HG02943 (cell line): ENCODE measurements around the gene NARS2.

ENCODE experiments used
- ATAC-seq: cut with Tn5 transposase; IDR thresholded peaks from one replicate; pipeline ENCODE4 v1.9.1; 2021; ENCODE audit warnings: mild to moderate bottlenecking, low read depth, moderate library complexity; ENCODE audit not compliant: unreplicated experiment

Gene NARS2

DNA sequence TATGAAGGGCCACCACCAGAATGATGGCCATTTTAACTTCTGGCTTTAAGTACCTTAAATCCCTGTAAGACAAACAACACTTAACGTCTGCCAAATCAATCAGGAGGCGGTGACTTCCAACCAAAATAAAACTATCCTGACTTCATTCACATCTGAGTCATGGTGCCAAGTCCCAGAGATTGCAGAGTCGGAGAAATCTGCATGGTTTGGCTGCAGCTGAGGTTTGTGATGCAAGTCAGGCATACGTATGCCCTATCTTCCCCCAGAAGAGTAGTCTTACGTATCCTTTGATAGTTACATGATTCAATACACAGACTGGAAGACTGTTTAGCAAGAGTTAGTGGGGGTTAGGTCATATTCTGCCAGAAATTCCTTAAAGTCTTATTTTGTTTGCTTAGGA is 155.3 kb downstream of the NARS2 start:
- no peak for ATAC-seq

- ATAC-seq = no peak
These were observed 156.0 kb downstream of the NARS2 start for GRCh38 chr11:78418584-78419211.

- peak; percentile 39 for ATAC-seq
These were observed 156.6 kb downstream of the NARS2 start for GRCh38 chr11:78417888-78418583.

GRCh38 chr11:78417175-78417887 is 157.3 kb downstream of the NARS2 start, which contains the start of gene GAB2:
Gene GAB2 (minus strand): TSS chr11:78417820. CDS start chr11:78417720, 100 bp downstream.
- ATAC-seq = no peak

GRCh38 chr11:78416285-78417174 is 158.1 kb downstream of the NARS2 start:
- peak; percentile 54 for ATAC-seq

DNA sequence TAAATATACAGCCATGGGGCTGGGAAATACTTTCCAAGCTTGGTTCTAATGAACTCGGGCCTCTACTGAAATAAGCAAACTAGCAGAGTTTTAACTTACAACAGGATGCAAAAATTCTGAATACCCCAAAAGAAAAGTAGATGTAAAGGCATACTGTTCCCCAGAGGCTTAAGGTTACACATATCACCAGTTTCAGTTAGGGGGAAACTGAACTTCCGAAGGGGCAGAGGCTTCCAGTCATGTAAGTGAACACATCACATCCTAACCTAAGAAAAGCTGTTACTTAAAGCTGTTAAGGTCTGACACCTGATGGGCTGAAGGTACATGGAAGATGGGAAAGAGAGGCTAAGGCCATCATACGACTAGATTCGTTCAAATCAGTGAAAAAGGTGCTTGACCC is 159.3 kb downstream of the NARS2 start:
- no peak for ATAC-seq

DNA sequence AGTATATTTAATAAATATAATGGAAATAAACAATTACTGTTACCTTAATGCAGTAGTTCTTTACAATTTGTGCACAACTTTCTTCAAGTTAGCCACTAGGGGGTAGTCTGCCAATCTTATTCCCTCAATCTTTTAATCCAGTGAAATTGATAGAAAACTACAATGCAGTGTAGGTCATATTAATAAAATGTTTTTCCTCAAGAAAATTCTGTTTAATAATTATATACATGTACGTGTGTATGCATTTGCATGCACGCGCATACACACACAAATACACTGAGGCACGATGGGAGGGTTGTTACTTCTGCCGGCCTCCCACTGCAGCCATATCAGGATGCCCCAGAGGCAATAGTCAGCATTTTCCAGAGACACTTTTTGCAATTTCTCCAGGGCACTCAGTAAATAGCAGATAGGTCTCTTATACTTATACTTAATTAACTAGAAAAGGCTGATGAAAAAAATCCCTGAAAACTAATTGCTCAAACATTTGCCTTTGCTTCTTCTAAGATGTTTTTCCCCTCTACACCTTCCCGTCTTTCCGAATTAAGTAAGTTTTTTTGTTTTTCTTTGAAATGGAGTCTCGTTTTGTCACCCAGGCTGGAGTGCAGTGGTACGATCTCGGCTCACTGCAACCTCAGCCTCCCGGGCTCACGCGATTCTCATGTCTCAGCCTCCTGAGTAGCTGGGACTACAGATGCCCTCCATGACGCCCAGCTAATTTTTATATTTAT is 160.2 kb downstream of the NARS2 start:
- no peak for ATAC-seq

- no peak for ATAC-seq
These were observed 166.0 kb downstream of the NARS2 start for GRCh38 chr11:78408619-78409018.

- ATAC-seq = no peak
These were observed 168.0 kb downstream of the NARS2 start for GRCh38 chr11:78406568-78407196.

DNA sequence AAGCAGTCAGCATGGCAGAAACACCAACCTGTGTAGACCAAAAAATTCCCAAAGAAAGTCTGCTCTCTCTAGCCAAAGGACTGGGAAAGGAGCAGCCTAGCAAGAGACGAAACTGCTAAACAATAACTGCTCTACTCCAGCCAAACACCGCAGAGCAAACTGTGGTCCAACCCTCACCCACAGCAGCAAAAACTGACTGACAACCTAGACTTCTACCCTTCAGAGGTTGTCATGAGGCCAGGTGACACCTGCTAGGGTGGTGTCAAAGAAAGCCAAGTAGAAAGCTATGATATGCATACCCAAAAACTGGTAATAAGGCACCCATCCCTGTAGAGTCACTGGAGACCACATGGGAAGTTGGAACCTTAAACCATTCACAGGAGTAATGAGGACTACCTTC is 168.9 kb downstream of the NARS2 start:
- no peak for ATAC-seq

DNA sequence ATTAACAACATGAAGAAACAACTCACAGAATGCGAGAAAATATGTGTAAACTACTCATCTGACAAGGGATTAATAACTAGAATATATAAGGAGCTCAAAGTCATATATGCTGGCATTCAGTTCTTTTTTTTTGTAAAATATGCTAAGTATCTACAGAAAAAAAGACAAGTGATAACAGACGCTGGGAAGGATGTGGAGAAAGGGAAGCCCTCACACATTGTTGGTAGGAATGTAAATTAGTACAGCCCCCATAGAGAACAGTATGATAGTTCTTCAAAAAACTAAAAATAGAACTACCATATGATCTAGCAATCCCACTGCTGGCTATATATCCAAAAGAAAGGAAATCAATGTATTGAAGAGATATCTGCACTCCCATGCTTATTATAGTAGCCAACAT is 170.9 kb downstream of the NARS2 start:
- ATAC-seq = no peak

- no peak for ATAC-seq
These were observed 171.8 kb downstream of the NARS2 start for GRCh38 chr11:78402847-78403246.

- ATAC-seq = no peak
These were observed 174.0 kb downstream of the NARS2 start for GRCh38 chr11:78400702-78401101.

DNA sequence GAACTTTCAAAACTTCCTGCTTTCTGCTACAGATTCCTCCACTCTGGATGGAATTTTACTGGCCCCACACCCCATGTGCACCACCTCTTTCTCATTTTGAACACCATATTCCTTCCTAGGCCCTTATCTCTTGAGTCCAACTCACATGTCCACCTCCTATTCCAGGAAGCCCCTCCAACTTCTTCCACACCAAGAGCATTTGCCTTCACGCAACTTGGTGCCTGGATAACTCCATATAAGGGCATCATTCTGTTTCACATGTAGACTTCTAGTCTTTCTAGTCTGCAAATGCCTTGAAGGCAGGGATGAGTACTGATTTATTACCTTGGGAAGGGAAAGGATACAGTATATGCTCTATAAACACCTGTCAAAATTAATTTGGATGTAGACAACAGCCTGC is 174.5 kb downstream of the NARS2 start:
- no peak for ATAC-seq

DNA sequence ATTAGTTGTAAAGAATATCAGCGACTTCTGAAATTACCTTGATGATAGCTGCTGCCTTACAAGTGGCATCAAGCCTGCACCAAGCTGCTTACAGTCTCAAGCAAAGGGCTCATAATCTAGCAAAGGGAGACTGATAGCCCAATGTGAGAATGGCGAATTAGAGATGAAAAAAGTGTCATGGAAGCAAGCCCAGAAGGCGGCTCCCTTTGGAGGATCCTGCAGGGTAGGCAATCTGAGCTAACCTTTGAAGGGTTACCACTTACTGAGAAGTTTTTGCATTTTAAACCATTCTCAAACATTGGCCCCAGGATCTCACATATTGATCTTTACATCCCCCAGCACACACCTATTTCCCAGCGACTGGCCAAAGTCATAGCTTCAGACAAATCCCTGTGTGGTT is 175.5 kb downstream of the NARS2 start:
- no peak for ATAC-seq

- ATAC-seq = no peak
These were observed 175.9 kb downstream of the NARS2 start for GRCh38 chr11:78398715-78399114.

DNA sequence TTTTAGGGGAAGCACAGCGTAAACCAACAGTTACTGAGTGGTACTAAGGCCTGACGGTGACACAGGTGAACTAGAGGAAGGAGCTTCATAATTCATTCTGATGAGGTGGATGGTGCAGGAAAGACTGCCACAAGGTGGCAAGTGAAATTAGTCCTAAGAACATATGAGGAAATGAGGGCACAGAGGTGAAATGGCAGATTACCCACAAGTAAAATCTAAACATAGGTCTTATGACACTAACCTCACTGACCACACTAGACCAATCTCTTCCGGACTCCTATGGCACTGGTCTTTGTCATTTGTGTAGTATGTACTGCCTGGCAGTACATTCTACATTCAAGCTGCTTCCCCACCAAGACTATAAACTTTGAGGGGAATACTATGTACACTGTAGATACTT is 177.3 kb downstream of the NARS2 start:
- ATAC-seq = peak; percentile 93

DNA sequence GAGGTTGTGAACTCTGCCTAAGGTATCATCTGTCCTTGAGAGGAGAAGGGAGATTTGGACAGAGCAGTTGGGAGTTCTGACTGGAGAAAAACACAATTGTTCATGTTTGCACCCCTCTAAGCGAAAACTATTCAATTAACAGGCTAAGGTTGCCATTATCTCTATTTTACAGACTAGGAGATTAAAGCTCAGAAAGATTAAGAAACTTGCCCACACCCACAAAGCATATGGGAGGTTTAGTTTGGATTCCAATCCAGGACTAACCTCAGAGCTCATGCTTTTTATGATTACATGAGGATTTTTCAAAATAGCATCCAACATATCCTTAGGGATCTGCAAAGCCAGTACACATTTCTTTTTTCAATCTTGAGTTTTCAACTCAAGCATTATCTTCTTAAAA is 179.1 kb downstream of the NARS2 start:
- ATAC-seq = no peak

DNA sequence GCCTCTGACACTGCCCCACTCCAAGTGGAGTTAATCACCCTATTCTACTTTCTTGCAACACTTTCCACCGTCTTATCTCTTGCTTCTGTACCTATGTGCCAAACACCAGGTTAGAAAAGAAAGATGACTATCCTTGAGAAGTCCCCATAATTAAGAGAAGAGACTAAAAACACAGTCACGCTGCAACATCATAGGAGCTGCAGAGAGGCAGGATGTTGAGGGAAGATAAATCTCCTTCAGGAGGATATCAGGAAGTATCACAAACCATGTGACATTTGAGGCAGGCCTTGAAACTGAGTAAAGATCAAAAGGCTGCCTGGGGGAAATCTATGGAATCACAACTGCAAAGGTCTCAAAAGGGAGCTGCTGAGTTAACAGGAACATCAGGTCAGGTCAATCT is 181.8 kb downstream of the NARS2 start:
- ATAC-seq = no peak

GRCh38 chr11:78391424-78391823 is 183.2 kb downstream of the NARS2 start:
- no peak for ATAC-seq
